GM12878 (cell line): ENCODE data around the gene GRIN2A. TPM values are rescaled to one million over a fixed set of nuclear protein-coding genes. Genes with fewer than 3 reads are reported as not detected.

Experiments
- ATAC-seq: fragments of 200-7000 bp; cut with Tn5 transposase; 3 replicates; pipeline ENCODE4 v1.9.1; 2020; ENCODE audit warnings: mild to moderate bottlenecking, moderate library complexity
- BruUV-seq: library from RNA; stranded (reverse); fragments of 400-500 nt; replicated peaks from 2 replicates; lab custom pipeline; 2021; lab: Mats Ljungman, UMichigan
- CTCF ChIA-PET: fragments of 300-600 bp; sonication (Branson Sonifier 250); formaldehyde crosslinking; extraction: SDS; loops from one replicate; lab custom pipeline; 2021; ENCODE audit warnings: inconsistent platforms; lab: Yijun Ruan, JAX
- POLR2A ChIA-PET: fragments of 350-600 bp; formaldehyde crosslinking; extraction: SDS; loops from one replicate; lab custom pipeline; 2021; ENCODE audit warnings: inconsistent platforms; lab: Charles Lee
- RAD21 ChIA-PET: fragments of 300-600 bp; sonication (Branson Sonifier 250); formaldehyde crosslinking; loops from one replicate; lab custom pipeline; 2023; ENCODE audit warnings: antibody characterized with exemption; ENCODE audit not compliant: unreplicated experiment; lab: Charles Lee
- SMC1A ChIA-PET: fragments of 300-600 bp; sonication (Branson Sonifier 250); formaldehyde crosslinking; loops from one replicate; lab custom pipeline; 2023; ENCODE audit not compliant: unreplicated experiment, uncharacterized antibody; lab: Charles Lee
- DNase-seq: peaks from one replicate; pipeline ENCODE4 v3.0.0-alpha.2; 2011; ENCODE audit warnings: low read depth, low spot score
- FAIRE-seq: peaks from 3 replicates; lab custom pipeline; 2011; peaks lifted over from hg19 to GRCh38; lab: Jason Lieb, UNC
- H2AFZ ChIP-seq: 2 replicates; pipeline ENCODE4 v1.6.0; 2011; ENCODE audit warnings: low read depth, low read length, control low read depth; ENCODE audit not compliant: control insufficient read depth
- H3K27ac ChIP-seq: 2 replicates; pipeline ENCODE4 v1.5.1; 2011; ENCODE audit warnings: control low read depth; ENCODE audit not compliant: control insufficient read depth, insufficient read depth
- H3K27me3 ChIP-seq, 2 experiments: replicated peaks in 1 of 2; 2 replicates each; pipeline versions ENCODE4 v1.6.0 to v1.6.1; 2011; ENCODE audit warnings: low read length in 1 of 2; ENCODE audit not compliant: control insufficient read depth in 2 of 2, insufficient read depth in 2 of 2
- H3K36me3 ChIP-seq, 2 experiments: 2 replicates each; pipeline ENCODE4 v1.5.1; 2011; ENCODE audit warnings: low read length in 1 of 2; ENCODE audit not compliant: control insufficient read depth in 2 of 2, insufficient read depth in 2 of 2
- H3K4me1 ChIP-seq: 2 replicates; pipeline ENCODE4 v1.6.1; 2011; ENCODE audit warnings: mild to moderate bottlenecking, low read length, moderate library complexity, mixed read lengths; ENCODE audit not compliant: control insufficient read depth, insufficient read depth
- H3K4me2 ChIP-seq: 2 replicates; pipeline ENCODE4 v1.6.0; 2011; ENCODE audit warnings: control low read depth; ENCODE audit not compliant: control insufficient read depth, insufficient read depth
- H3K4me3 ChIP-seq: fragments of 200-600 bp; sonication (generic); 2 replicates; pipeline ENCODE4 v1.5.1; 2016
- H3K79me2 ChIP-seq: 2 replicates; pipeline ENCODE4 v1.6.0; 2011; ENCODE audit warnings: low read length; ENCODE audit not compliant: control insufficient read depth, insufficient read depth
- H3K9ac ChIP-seq: 2 replicates; pipeline ENCODE4 v1.8.0; 2011; ENCODE audit warnings: low read length, control low read depth, mixed read lengths; ENCODE audit not compliant: control insufficient read depth, insufficient read depth
- H3K9me3 ChIP-seq: replicated peaks from 3 replicates; pipeline ENCODE4 v1.5.1; 2011; ENCODE audit warnings: mild to moderate bottlenecking, low read length; ENCODE audit not compliant: control insufficient read depth, insufficient read depth
- H4K20me1 ChIP-seq: 2 replicates; pipeline ENCODE4 v1.6.0; 2011; ENCODE audit not compliant: control insufficient read depth, insufficient read depth
- BHLHE40 ChIP-seq, 2 experiments: fragments of 450-650 bp in 1 of 2; IDR thresholded peaks; 2 replicates each; pipeline ENCODE4 v1.6.1; 2011 to 2017; ENCODE audit warnings: low read depth in 2 of 2, borderline replicate concordance in 1 of 2, improper control_type of control experiment in 1 of 2, low read length in 1 of 2, mild to moderate bottlenecking in 1 of 2
- CBFB ChIP-seq: IDR thresholded peaks from 2 replicates; pipeline ENCODE4 v1.6.1; 2016; ENCODE audit warnings: antibody characterized with exemption, low read depth
- CHD2 ChIP-seq: IDR thresholded peaks from 2 replicates; pipeline ENCODE4 v1.6.1; 2011; ENCODE audit warnings: low read depth, low read length, improper control_type of control experiment, borderline replicate concordance
- EZH2 ChIP-seq: IDR thresholded peaks from 2 replicates; pipeline ENCODE4 v1.6.1; 2012; ENCODE audit warnings: low read depth, mild to moderate bottlenecking, control low read depth, inconsistent platforms, low read length, borderline replicate concordance; ENCODE audit not compliant: control insufficient read depth
- GATAD2B ChIP-seq: fragments of 450-650 bp; conservative IDR thresholded peaks from 2 replicates; pipeline ENCODE4 v1.6.1; 2017; ENCODE audit warnings: low read depth, mild to moderate bottlenecking, moderate library complexity
- NBN ChIP-seq: fragments of 450-650 bp; IDR thresholded peaks from 2 replicates; pipeline ENCODE4 v1.6.1; 2016
- NFYB ChIP-seq: IDR thresholded peaks from 2 replicates; pipeline ENCODE4 v1.6.1; 2011; ENCODE audit warnings: low read depth, mild to moderate bottlenecking, low read length, improper control_type of control experiment, moderate library complexity; ENCODE audit not compliant: insufficient read depth
- PKNOX1 ChIP-seq: fragments of 450-650 bp; IDR thresholded peaks from 2 replicates; pipeline ENCODE4 v1.6.1; 2016; ENCODE audit warnings: mild to moderate bottlenecking
- RAD51 ChIP-seq: fragments of 450-650 bp; IDR thresholded peaks from 2 replicates; pipeline ENCODE4 v1.6.1; 2016; ENCODE audit warnings: moderate library complexity, mild to moderate bottlenecking, inconsistent platforms
- RUNX3 ChIP-seq: IDR thresholded peaks from 2 replicates; pipeline ENCODE4 v1.6.1; 2012; ENCODE audit warnings: low read length, inconsistent platforms
- ZNF24 ChIP-seq: fragments of 450-650 bp; IDR thresholded peaks from 2 replicates; pipeline ENCODE4 v1.6.1; 2017; ENCODE audit warnings: antibody characterized with exemption, mild to moderate bottlenecking
- ZZZ3 ChIP-seq: IDR thresholded peaks from 2 replicates; pipeline ENCODE4 v1.6.1; 2011; ENCODE audit warnings: low read depth; ENCODE audit not compliant: control insufficient read depth, insufficient read length
- WGBS: methylation state at CpG from one replicate; pipeline ENCODE4 v1.1.6; 2016; ENCODE audit warnings: low lambda C conversion rate; ENCODE audit not compliant: insufficient replicate concordance, insufficient coverage; ENCODE audit errors: missing lambda C conversion rate; 5-methylcytosine and 5-hydroxymethylcytosine counted together
- in situ Hi-C: fragments of 300-500 bp; cut with MboI; formaldehyde crosslinking; loops from 9 replicates; pipeline ENCODE4 v1.14.3; 2018; ENCODE audit warnings: mixed read lengths
- intact Hi-C: fragments of 100-400 bp; cut with micrococcal nuclease; formaldehyde crosslinking; loops from one replicate; pipeline ENCODE4 v1.14.2; 2022; ENCODE audit not compliant: unreplicated experiment
- polyA plus RNA-seq, 11 experiments: library from polyadenylated mRNA; depleted of rRNA in 4 of 11; unstranded in 6 of 11; stranded (reverse) in 5 of 11; fragments of >200 nt; fragmentation: Nextera tagmentation in 4 of 11; fragmentation: Illumina TruSeq in 1 of 11; extraction: Ambion mirVana in 4 of 11; extraction: Trizol in 1 of 11; gene quantifications; 1 replicate in 1 of 11; 2 replicates in 10 of 11; pipeline versions ENCODE4 v1.2.1 to v1.2.3, GENCODE V29; 2011 to 2016; ENCODE audit warnings: inconsistent platforms in 2 of 11, missing spikeins in 2 of 11, low read depth in 1 of 11
- total RNA-seq, 4 experiments: library from RNA; depleted of rRNA in 3 of 4; stranded (reverse); fragments of >200 nt in 3 of 4; fragmentation: Illumina TruSeq in 1 of 4; extraction: Trizol in 1 of 4; gene quantifications; 2 replicates each; pipeline versions ENCODE4 v1.2.1 to v1.2.3, GENCODE V29; 2013 to 2021
- TF ChIP-seq, protein P1 (sequence below): fragments of 450-650 bp; formaldehyde crosslinking; IDR thresholded peaks from 2 replicates; pipeline ENCODE4 v1.4.0; 2022; ENCODE audit warnings: mild to moderate bottlenecking, moderate library complexity
- TF ChIP-seq, protein P2 (sequence below): fragments of 450-650 bp; conservative IDR thresholded peaks from 2 replicates; pipeline ENCODE4 v1.6.1; 2017; ENCODE audit warnings: mild to moderate bottlenecking, moderate library complexity
- TF ChIP-seq, protein P3 (sequence below): fragments of 450-650 bp; IDR thresholded peaks from 2 replicates; pipeline ENCODE4 v1.6.1; 2014; ENCODE audit warnings: mild to moderate bottlenecking

The GRIN2A gene
- total and polyA plus RNA-seq, 10 of the 15 experiments (the other 5 are each of a cell fraction or from before 2014, with no cell fraction given), result 2.4 to 13.3 (median 7.3) TPM

DNA sequence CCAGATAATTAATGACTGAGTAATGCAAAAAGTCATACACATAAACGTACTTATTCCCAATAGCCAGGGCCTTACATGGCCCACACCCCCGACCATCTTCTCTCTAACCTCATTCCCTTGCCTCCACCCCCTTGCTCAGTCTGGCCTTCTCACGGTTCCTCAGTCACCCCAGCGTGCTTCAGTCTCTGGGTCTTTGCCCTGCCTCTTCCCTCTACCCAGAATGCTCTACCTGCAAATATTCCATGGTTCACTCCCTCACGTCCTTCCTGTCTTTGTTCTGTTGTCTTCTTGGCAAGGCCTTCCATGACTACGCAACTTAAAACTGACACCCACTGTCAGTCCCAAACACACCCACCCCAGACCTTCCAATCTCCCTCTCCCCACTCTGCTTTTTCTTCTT lies 468.3 kb downstream of the GRIN2A start:
- Histone ChIP-seq H3K36me3 (no peaks in the 10 kb centered on the region), H3K27ac (no peak overlapping the region), H3K4me2 (no peak overlapping the region), H3K4me3 (no peak overlapping the region), H2AFZ (no peak overlapping the region), H3K4me1 (no peaks in the 10 kb centered on the region), H3K9ac (no peak overlapping the region), H3K79me2 (no peaks in the 10 kb centered on the region), H3K9me3 (no peaks in the 10 kb centered on the region), H4K20me1 (no peaks in the 10 kb centered on the region), H3K27me3 (peaks cover 0 to 3% of the 10 kb centered on the region in 2 experiments; a peak in 1 of 4 replicates)
- DNase-seq (no peak), ATAC-seq (peak; percentile 57), FAIRE-seq (no peak)
- 10% methylated on average over 6 of the region's 6 CpGs for WGBS
- ChIA-PET POLR2A (no interaction called here), CTCF (no interaction called here), SMC1A (no interaction called here)
- intact Hi-C loops, result no loop called here
- in situ Hi-C loops, result no loop called here
- no TSS peak for BruUV-seq
- TF ChIP-seq RAD51 (no peak), NBN (no peak), ZZZ3 (no peak), EZH2 (no peak), GATAD2B (no peak), NFYB (no peak), PKNOX1 (no peak), ZNF24 (no peak), RUNX3 (no peak), CHD2 (no peak), BHLHE40 (IDR thresholded peaks at IDR 0.05; ENCODE audit: borderline replicate concordance in 1 of 2, low read depth in 2 of 2, low read length in 1 of 2) (no peak), CBFB (no peak)
- TF ChIP-seq, protein P1, sequence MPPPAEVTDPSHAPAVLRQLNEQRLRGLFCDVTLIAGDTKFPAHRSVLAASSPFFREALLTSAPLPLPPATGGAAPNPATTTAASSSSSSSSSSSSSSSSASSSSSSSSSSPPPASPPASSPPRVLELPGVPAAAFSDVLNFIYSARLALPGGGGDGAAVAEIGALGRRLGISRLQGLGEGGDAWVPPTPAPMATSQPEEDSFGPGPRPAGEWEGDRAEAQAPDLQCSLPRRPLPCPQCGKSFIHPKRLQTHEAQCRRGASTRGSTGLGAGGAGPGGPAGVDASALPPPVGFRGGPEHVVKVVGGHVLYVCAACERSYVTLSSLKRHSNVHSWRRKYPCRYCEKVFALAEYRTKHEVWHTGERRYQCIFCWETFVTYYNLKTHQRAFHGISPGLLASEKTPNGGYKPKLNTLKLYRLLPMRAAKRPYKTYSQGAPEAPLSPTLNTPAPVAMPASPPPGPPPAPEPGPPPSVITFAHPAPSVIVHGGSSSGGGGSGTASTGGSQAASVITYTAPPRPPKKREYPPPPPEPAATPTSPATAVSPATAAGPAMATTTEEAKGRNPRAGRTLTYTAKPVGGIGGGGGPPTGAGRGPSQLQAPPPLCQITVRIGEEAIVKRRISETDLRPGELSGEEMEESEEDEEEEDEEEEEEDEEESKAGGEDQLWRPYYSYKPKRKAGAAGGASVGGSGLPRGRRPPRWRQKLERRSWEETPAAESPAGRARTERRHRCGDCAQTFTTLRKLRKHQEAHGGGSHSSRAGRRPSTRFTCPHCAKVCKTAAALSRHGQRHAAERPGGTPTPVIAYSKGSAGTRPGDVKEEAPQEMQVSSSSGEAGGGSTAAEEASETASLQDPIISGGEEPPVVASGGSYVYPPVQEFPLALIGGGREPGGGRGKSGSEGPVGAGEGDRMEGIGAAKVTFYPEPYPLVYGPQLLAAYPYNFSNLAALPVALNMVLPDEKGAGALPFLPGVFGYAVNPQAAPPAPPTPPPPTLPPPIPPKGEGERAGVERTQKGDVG (CRISPR knock-in tag), result no peak
- TF ChIP-seq, protein P2, sequence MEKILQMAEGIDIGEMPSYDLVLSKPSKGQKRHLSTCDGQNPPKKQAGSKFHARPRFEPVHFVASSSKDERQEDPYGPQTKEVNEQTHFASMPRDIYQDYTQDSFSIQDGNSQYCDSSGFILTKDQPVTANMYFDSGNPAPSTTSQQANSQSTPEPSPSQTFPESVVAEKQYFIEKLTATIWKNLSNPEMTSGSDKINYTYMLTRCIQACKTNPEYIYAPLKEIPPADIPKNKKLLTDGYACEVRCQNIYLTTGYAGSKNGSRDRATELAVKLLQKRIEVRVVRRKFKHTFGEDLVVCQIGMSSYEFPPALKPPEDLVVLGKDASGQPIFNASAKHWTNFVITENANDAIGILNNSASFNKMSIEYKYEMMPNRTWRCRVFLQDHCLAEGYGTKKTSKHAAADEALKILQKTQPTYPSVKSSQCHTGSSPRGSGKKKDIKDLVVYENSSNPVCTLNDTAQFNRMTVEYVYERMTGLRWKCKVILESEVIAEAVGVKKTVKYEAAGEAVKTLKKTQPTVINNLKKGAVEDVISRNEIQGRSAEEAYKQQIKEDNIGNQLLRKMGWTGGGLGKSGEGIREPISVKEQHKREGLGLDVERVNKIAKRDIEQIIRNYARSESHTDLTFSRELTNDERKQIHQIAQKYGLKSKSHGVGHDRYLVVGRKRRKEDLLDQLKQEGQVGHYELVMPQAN, result no peak
- TF ChIP-seq, protein P3, sequence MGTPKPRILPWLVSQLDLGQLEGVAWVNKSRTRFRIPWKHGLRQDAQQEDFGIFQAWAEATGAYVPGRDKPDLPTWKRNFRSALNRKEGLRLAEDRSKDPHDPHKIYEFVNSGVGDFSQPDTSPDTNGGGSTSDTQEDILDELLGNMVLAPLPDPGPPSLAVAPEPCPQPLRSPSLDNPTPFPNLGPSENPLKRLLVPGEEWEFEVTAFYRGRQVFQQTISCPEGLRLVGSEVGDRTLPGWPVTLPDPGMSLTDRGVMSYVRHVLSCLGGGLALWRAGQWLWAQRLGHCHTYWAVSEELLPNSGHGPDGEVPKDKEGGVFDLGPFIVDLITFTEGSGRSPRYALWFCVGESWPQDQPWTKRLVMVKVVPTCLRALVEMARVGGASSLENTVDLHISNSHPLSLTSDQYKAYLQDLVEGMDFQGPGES, result no peak
- TF ChIP-seq, all 136 proteins: peak for 0
- RAD21 ChIA-PET, result no interaction called here
